SK-N-MC (cell line): ENCODE data around the gene PRR16.

Experiments
- DNase-seq: peaks from one replicate; pipeline ENCODE4 v3.0.0-alpha.2; 2011; ENCODE audit warnings: low read depth, low spot score
- H3K27ac ChIP-seq: fragments of 200-600 bp; sonication (generic); 2 replicates; pipeline ENCODE4 v1.5.1; 2016; ENCODE audit warnings: mixed run types
- H3K36me3 ChIP-seq: fragments of 200-600 bp; sonication (generic); 2 replicates; pipeline ENCODE4 v1.6.1; 2017; ENCODE audit warnings: antibody characterized with exemption, low read length, mixed read lengths; ENCODE audit not compliant: insufficient read depth
- H3K4me3 ChIP-seq: fragments of 200-600 bp; sonication (generic); 2 replicates; pipeline ENCODE4 v1.5.1; 2016
- H3K9ac ChIP-seq: fragments of 200-600 bp; sonication (generic); 2 replicates; pipeline ENCODE4 v1.8.0; 2017; ENCODE audit warnings: mixed run types, mixed read lengths; ENCODE audit not compliant: insufficient read length
- H3K9me3 ChIP-seq: fragments of 200-600 bp; sonication (generic); 2 replicates; pipeline ENCODE4 v1.6.1; 2017; ENCODE audit warnings: low read depth, mild to moderate bottlenecking, antibody characterized with exemption, low read length, moderate library complexity, mixed read lengths
- EZH2 ChIP-seq: fragments of 200-600 bp; sonication (generic); IDR thresholded peaks from one replicate; pipeline ENCODE4 v1.6.1; 2017; ENCODE audit warnings: antibody characterized with exemption
- FOXP2 ChIP-seq: optimal IDR thresholded peaks from 2 replicates; pipeline ENCODE3; 2011; ENCODE audit warnings: mild to moderate bottlenecking, moderate library complexity; ENCODE audit not compliant: insufficient read depth; ENCODE audit errors: extremely low read length, control extremely low read depth
- POLR2AphosphoS5 ChIP-seq: IDR thresholded peaks from 2 replicates; pipeline ENCODE4 v1.6.1; 2012; ENCODE audit warnings: mild to moderate bottlenecking, low read depth, low read length, borderline replicate concordance

PRR16 gene

GRCh38 chr5:120517607-120518252 lies 53.6 kb downstream of the PRR16 start:
- no peak for DNase-seq
- Histone ChIP-seq H3K4me3 (no peak overlapping the region), H3K9ac (no peak overlapping the region), H3K36me3 (no peaks in the 10 kb centered on the region), H3K9me3 (no peaks in the 10 kb centered on the region), H3K27ac (0 out of 2 replicates have a peak overlapping the region, but pooled peaks have one; percentile 25)
- TF ChIP-seq EZH2 (no peak), POLR2AphosphoS5 (no peak), FOXP2 (no peak)

- TF ChIP-seq POLR2AphosphoS5, result no peak
- TF ChIP-seq FOXP2, result no peak
- TF ChIP-seq EZH2, result no peak
Measured at GRCh38 chr5:120518581-120518980, 54.5 kb downstream of the PRR16 start.

GRCh38 chr5:120527251-120527650 lies 63.2 kb downstream of the PRR16 start:
- Histone ChIP-seq H3K9me3 (no peaks in the 10 kb centered on the region), H3K36me3 (no peaks in the 10 kb centered on the region), H3K4me3 (no peak overlapping the region), H3K27ac (no peak overlapping the region), H3K9ac (no peak overlapping the region)
- DNase-seq, result no peak
- TF ChIP-seq POLR2AphosphoS5 (no peak), EZH2 (no peak), FOXP2 (no peak)

More at GRCh38 chr5:120518581-120518980, 54.5 kb downstream of the PRR16 start:
- Histone ChIP-seq H3K9me3 (no peaks in the 10 kb centered on the region), H3K9ac (no peak overlapping the region), H3K4me3 (no peak overlapping the region), H3K36me3 (no peaks in the 10 kb centered on the region), H3K27ac (no peak overlapping the region)
- DNase-seq, result no peak

- no peaks in the 10 kb centered on the region for H3K36me3 ChIP-seq
- TF ChIP-seq POLR2AphosphoS5, result no peak
- no peak for TF ChIP-seq EZH2
- TF ChIP-seq FOXP2, result no peak
- no peaks in the 10 kb centered on the region for H3K9me3 ChIP-seq
- no peak overlapping the region for H3K4me3 ChIP-seq
- no peak overlapping the region for H3K27ac ChIP-seq
- H3K9ac ChIP-seq, result no peak overlapping the region
- no peak for DNase-seq
Measured at GRCh38 chr5:120528609-120529008, 64.5 kb downstream of the PRR16 start.

- H3K9me3 ChIP-seq, result no peaks in the 10 kb centered on the region
Measured at GRCh38 chr5:120529386-120529785, 65.3 kb downstream of the PRR16 start.

GRCh38 chr5:120531215-120531614 lies 67.1 kb downstream of the PRR16 start:
- no peak for DNase-seq
- H3K4me3 ChIP-seq, result no peak overlapping the region
- no peaks in the 10 kb centered on the region for H3K36me3 ChIP-seq
- no peak for TF ChIP-seq EZH2
- TF ChIP-seq POLR2AphosphoS5, result no peak
- no peak for TF ChIP-seq FOXP2
- no peaks in the 10 kb centered on the region for H3K9me3 ChIP-seq
- no peak overlapping the region for H3K9ac ChIP-seq
- H3K27ac ChIP-seq, result no peak overlapping the region

More at GRCh38 chr5:120529386-120529785, 65.3 kb downstream of the PRR16 start:
- Histone ChIP-seq H3K4me3 (no peak overlapping the region), H3K36me3 (no peaks in the 10 kb centered on the region), H3K9ac (no peak overlapping the region), H3K27ac (no peak overlapping the region)
- no peak for DNase-seq
- TF ChIP-seq FOXP2 (no peak), EZH2 (no peak), POLR2AphosphoS5 (no peak)

- no peak overlapping the region for H3K4me3 ChIP-seq
- H3K27ac ChIP-seq, result no peak overlapping the region
- TF ChIP-seq EZH2, result no peak
- no peak for TF ChIP-seq POLR2AphosphoS5
- TF ChIP-seq FOXP2, result no peak
- no peak for DNase-seq
- no peak overlapping the region for H3K9ac ChIP-seq
- H3K9me3 ChIP-seq, result no peaks in the 10 kb centered on the region
- no peaks in the 10 kb centered on the region for H3K36me3 ChIP-seq
Measured at GRCh38 chr5:120532835-120533234, 68.7 kb downstream of the PRR16 start.

- no peak overlapping the region for H3K4me3 ChIP-seq
- TF ChIP-seq EZH2 (no peak), POLR2AphosphoS5 (no peak), FOXP2 (no peak)
- no peaks in the 10 kb centered on the region for H3K9me3 ChIP-seq
- no peaks in the 10 kb centered on the region for H3K36me3 ChIP-seq
- no peak overlapping the region for H3K27ac ChIP-seq
- H3K9ac ChIP-seq, result no peak overlapping the region
- no peak for DNase-seq
Measured at GRCh38 chr5:120533581-120533980, 69.5 kb downstream of the PRR16 start.

GRCh38 chr5:120535900-120536299 lies 71.8 kb downstream of the PRR16 start:
- Histone ChIP-seq H3K27ac (no peak overlapping the region), H3K4me3 (no peak overlapping the region), H3K9ac (no peak overlapping the region), H3K9me3 (no peaks in the 10 kb centered on the region), H3K36me3 (no peaks in the 10 kb centered on the region)
- DNase-seq, result no peak
- TF ChIP-seq FOXP2 (no peak), EZH2 (no peak), POLR2AphosphoS5 (no peak)
